GM13976 (cell line): ENCODE results near the gene TMEM94.
A peak's percentile ranks its signal among the peaks of the same experiment; 100 is the strongest.

Source experiments
- DNase-seq: peaks from one replicate; pipeline ENCODE4 v3.0.0; 2012; ENCODE audit warnings: low spot score
- in situ Hi-C: fragments of 300-500 bp; cut with MboI; formaldehyde crosslinking; loops from one replicate; pipeline ENCODE4 v1.12.0; 2022; ENCODE audit warnings: low sequenced_read_pairs, mixed read lengths, inconsistent platforms; ENCODE audit not compliant: unreplicated experiment
- TF ChIP-seq, protein P1 (sequence below): IDR thresholded peaks from 2 replicates; pipeline ENCODE4 v1.5.1; 2012; ENCODE audit warnings: borderline replicate concordance, mild to moderate bottlenecking; ENCODE audit not compliant: insufficient read depth; ENCODE audit errors: extremely low read depth, missing control alignments, control extremely low read depth

The TMEM94 gene

DNA sequence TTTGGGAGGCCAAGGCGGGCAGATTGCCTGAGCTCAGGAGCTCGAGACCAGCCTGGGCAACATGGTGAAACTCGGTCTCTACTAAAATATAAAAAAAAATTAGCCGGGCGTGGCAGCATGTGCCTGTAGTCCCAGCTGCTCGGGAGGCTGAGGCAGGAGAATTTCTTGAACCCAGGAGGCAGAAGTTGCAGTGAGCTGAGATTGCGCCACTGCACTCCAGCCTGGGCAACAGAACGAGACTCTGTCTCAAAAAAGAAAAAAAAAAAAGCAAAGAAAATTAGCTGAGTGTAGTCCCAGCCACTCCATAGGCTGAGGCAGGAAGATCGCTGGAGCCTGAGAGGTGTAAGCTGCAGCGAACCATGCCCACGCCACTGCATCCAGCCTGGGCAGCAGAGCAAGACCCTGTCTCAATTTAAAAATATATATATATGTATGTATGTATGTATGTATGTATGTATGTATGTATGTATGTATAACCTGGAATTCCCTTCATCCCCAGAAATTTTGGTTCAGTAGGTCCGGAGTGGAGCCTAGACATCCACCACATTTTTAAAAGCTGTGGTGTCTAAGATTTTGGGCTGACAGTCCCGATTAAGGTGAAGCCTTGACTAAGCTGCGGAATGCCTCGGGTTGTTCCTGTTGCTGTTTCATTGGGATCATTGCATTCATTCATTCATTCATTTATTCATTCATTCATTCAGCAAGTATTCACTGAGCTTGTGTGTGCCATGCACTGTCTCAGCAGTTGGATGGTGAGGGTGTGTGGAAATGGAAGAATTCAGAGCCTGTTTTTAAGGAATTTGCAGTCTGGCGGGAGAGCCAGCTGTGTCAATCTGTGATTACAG, 25.9 kb downstream of the TMEM94 start:
- DNase-seq: no peak
- TF ChIP-seq, protein P1, sequence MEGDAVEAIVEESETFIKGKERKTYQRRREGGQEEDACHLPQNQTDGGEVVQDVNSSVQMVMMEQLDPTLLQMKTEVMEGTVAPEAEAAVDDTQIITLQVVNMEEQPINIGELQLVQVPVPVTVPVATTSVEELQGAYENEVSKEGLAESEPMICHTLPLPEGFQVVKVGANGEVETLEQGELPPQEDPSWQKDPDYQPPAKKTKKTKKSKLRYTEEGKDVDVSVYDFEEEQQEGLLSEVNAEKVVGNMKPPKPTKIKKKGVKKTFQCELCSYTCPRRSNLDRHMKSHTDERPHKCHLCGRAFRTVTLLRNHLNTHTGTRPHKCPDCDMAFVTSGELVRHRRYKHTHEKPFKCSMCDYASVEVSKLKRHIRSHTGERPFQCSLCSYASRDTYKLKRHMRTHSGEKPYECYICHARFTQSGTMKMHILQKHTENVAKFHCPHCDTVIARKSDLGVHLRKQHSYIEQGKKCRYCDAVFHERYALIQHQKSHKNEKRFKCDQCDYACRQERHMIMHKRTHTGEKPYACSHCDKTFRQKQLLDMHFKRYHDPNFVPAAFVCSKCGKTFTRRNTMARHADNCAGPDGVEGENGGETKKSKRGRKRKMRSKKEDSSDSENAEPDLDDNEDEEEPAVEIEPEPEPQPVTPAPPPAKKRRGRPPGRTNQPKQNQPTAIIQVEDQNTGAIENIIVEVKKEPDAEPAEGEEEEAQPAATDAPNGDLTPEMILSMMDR: no peak
- in situ Hi-C loops: no loop called here

DNA sequence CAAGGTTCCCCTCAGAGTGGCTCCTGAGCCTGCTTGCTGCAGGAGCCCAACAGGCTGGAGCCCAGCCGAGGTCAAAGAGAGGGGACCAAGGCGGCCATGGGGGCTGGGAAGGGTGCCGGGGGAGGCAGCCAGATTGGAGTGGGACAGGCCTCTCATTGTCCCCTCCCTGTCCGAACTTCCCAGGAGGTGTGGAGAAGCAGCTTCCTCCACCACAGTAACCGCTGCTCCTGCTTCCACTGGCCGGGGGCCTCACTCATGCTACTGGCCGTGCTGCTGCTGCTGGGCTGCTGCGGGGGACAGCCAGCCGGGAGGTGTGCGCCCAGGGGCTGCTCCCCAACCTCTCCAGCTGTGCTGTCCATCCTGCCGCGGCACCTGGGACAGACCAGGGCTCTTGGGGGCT, 29.3 kb downstream of the TMEM94 start:
- in situ Hi-C loops: no loop called here
- TF ChIP-seq, protein P1: no peak
- no peak for DNase-seq

DNA sequence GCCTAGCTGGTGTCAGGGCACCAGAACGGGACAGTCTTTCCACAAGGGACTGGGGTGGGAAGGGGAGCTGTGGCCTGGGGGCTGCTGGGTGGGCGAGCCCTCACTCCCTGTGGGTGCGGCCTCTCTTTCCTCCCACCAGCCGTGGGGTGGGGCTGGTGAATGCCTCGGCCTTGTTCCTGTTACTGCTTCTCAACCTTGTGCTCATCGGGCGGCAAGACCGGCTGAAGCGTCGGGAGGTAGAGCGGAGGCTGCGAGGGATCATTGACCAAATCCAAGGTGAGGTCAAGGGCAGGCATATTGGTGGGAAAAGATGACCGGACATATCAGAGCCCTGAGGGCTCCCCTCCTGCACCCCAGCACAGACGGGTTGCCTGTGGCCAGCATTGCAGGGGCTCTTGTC, 29.7 kb downstream of the TMEM94 start:
- in situ Hi-C loops: no loop called here
- TF ChIP-seq, protein P1: no peak
- no peak for DNase-seq

DNA sequence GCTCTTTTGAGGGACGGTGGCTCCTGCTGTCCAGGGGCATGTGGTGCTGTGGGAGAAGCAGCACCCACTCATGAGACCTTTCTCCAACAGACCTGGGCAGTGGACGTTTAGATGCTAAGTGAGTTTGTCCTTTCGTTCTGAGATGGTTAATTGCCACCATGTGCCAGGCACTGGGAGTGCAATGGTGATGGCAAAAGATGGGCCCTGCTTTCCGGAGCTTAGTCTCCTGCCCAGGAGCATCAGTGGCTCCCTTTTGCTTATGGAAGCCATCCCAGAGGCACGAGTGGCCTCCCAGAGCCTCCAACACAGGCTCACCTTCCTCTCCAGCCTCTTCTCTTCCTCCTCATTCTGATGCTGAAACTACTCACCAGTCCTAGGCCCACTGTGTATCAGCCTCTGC, 30.5 kb downstream of the TMEM94 start:
- in situ Hi-C loops: no loop called here
- TF ChIP-seq, protein P1: no peak
- DNase-seq: no peak

DNA sequence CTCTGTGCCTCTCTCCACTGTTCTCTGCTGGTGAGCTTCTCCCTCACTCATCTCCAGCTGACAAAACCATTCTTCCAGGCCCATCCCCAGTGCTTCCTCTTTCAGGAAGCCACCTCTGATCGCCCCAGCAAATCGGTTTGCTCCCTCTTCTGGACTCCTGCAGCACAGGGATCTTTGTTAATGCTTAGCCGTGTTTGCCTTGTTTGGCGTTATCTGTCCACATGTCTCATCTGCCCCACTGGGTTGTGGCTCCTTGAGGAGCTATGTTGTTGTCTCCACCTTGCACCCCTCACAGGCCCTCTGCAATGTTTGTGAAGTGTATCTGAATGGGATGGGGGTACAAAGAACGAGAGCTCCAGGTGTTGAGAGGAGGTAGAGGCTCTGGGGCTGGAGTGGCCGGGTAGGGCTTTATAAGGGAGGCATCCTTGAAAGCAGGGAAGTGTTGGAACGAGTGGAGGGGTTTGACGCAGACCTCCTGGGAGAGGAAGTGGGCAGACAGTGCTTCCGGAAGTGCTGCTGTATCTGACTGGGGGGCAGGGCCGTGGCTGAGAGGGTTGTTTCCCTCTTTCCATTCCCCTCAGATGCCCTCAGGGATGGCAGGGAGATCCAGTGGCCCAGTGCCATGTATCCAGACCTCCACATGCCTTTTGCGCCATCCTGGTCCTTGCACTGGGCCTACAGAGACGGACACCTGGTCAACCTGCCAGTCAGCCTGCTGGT, 31.1 kb downstream of the TMEM94 start:
- peak; percentile 80 for DNase-seq
- in situ Hi-C loops: no loop called here
- TF ChIP-seq, protein P1: peak; percentile 1

DNA sequence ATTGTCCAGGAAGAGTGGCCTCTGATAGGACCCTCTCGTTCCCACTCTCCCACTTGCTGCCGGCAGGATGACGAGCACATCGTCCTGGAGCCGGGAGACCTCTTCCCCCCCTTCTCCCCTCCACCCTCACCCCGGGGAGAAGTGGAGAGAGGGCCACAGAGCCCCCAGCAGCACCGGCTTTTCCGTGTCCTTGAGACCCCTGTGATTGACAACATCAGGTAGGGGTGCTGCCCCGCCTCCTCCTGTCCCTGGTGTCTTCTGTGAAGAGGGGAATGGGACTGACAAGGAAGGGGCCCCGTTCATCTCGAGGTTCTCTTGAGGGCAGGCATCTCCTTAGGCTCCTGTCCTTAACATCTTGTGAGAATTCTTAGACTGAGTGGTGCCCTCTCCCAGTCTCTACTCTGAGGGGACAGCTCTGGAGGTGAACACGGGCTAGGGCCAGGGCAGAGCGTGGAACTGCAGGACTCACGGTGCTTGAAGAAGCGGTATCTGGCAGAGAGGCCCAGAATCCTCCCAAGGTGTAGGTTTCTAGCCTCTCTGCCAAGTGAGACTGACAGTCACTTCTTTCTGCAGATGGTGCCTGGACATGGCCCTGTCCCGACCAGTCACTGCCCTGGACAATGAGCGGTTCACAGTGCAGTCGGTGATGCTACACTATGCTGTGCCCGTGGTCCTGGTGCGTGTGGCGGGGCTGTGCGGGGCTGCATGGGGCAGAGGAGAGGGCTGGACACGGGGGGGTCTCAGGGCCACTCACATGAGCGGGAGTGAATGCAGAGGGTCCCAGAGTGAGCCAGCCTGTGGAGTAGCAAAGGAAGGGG, 32.5 kb downstream of the TMEM94 start:
- TF ChIP-seq, protein P1: no peak
- DNase-seq: no peak
- in situ Hi-C loops: no loop called here
